NCI-H1417 treated with DMSO at 0.1 percent for 48 hours (cell line): ENCODE measurements around the gene CDH16.

Experiments used
- DNase-seq: peaks from one replicate; lab custom pipeline; 2025; lab: John Stamatoyannopoulos, UW

The CDH16 gene

GRCh38 chr16:66926961-66927436, 8.3 kb upstream of the CDH16 start:
- no peak for DNase-seq

GRCh38 chr16:66926171-66926947, 7.7 kb upstream of the CDH16 start:
- DNase-seq: no peak

DNA sequence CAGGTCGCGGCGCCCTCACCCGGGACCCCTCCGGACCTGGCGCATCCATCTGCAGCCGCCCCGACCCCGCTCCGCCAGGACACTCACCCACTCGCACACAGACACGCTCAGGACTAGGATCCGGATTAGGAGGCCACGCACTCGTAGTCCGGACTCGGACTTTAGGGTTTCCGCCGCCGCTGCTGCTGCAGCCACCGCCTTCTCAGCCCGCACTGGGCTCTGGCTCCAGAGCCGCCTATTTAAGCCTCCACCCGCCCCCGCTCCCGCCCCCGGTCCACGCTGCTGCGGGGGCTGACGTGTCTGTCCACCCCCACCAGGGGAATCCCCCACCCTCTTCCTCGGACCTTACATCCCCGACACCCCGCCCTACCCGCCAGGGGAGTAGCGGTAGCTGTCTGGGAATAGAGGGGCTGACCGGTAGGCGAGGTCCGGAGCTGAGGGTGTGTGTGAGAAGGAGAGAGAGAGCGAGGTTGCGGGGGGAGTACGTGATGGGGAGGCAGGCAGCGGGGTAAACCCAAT, 6.7 kb upstream of the CDH16 start, which contains the start of gene RRAD:
Gene RRAD, minus strand, starts transcription at position 214 of the 519 bp plus-strand sequence. CDS start 356 bp downstream, outside the sequence.
- DNase-seq: no peak

DNA sequence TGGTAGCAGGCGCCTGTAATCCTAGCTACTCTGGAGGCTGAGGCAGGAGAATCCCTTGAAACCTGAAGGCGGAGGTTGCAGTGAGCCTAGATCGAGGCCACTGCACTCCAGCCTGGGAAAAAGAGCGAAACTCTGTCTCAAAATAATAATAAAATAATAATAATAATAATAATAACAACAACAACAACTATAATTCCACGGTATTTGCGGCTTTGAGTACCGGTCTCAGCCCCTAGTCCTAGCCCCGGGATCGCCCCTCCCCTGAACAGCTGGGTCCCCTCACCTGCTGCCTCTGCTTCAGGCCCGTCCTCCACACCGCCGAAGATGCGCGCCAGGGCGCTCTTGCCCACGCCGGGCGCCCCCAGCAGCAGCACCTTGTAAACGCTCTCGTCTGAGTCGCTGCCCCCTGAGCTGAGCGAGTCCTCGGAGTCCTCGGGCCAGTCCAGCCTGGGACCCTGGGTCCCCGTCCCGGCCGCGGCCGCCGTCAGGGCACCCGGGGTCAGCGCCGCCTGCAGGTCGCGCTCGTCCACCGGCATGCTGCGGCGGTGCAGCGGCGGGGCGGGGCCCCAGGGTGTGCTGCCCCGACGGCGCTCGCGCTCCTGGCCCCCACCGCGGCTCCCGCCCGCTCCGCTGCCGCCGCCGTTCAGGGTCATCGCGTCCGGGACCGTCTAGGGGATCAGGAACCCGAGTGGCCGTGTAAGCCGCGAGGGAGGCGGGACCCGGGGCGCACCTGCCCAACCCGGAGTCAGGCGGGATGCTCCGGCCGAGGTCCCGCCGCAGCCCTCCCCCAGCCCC, 6.0 kb upstream of the CDH16 start:
- DNase-seq: no peak

GRCh38 chr16:66923866-66924265, 5.2 kb upstream of the CDH16 start:
- no peak for DNase-seq

DNA sequence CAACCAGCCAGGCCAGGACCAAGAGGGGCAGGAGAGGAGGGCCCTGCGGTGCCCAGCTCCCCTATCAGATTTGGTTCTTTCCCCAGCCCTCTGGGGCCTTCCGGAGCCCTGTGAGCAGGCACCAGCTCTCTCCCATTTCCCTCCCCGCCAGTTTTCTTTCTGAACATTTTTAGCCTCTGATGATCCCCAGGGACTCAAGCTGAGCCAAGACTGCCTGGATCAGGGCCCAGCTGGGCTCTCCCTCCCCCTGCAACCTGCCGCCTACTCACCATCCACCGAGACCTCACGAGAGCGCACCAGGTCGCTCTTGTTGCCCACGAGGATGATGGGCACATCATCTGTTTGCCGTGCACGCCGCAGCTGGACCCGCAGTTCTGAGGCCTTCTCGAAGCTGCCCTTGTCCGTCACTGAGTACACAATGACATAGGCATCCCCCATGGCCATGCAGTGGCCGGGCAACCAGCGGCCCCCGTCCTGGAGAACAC, 4.6 kb upstream of the CDH16 start:
- no peak for DNase-seq

DNA sequence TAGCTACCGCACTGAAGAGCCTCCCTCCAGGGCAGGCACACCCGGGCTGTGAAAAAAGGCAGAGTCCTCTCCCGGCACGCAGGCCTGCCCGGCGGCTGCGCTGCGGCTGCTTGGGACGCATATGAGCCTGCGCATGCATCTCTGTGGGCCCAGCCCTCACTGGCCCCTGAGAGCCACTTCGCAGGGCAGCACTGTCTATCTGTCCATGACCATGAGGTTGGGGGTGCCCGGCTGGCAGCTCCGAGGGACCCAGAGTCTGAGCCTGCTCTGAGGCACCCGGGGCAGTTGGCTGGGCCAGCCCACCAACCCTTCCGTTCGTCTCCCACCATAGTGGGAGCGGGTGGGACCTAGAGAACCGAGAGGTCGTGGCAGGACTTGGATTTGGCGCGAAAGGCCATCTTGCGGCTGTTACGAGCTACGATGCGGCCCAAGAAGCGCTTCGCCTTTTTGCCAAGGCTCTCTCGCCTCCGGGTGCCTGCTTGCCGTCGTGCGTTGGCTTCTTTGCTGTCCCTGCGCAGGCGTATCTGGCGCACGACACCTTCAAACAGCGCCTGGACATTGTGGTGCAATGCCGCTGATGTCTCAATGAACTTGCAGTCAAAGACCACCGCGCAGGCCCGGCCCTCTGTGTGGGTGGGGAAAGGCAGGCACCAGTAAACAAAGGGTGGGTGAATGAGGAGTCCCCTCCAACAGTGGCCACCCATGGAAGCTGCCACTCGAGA, 3.2 kb upstream of the CDH16 start:
- no peak for DNase-seq

DNA sequence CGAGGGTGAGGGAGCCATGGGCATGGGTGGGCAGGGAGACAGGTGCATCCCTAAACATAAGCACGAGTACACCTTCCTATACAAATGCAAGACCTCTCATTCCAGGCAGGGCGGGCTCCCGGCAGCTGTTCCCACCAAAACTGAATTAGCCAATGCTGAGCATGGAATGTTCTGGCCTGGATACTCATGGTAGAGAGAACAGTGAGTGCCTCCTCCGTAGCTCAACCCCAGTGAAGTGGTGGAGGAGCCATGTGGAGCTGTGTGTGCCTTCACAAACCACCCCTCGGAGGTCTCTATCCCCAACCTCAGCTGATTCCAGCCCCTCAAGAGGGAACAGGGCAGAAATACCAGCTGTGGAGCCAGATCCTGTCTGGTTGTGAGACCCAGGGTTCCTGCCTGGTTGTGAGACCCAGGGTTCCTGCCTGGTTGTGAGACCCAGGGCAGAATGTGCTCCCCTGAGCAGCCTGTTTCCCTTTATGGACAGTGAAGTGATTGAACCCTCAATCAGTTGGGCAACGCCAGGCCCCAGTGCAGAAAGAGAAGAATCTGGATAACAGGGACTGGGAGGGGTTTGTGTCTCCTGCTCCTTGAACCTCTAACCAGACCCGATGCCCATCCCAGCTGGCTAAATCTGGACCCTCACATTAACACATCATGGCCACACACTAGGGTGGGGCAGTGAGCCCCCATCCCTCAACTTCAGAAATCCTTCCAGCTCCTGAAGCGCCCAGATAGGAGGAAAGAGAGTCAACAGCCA, 2.4 kb upstream of the CDH16 start:
- no peak for DNase-seq

DNA sequence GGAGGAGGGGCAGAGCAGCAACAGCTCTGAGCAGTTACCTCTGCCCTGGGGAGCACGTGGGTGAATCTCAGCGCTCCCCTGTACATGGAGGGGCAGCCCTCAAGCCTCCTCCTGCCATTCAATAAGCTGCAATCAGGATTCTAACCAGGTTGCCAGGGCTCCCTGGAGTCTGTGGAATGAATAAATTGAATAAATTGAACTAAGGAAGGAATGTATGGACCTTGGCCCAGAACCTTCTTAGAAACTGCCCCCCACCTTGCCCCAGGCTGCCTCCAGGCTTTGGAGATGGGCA, 1.6 kb upstream of the CDH16 start:
- DNase-seq: no peak

DNA sequence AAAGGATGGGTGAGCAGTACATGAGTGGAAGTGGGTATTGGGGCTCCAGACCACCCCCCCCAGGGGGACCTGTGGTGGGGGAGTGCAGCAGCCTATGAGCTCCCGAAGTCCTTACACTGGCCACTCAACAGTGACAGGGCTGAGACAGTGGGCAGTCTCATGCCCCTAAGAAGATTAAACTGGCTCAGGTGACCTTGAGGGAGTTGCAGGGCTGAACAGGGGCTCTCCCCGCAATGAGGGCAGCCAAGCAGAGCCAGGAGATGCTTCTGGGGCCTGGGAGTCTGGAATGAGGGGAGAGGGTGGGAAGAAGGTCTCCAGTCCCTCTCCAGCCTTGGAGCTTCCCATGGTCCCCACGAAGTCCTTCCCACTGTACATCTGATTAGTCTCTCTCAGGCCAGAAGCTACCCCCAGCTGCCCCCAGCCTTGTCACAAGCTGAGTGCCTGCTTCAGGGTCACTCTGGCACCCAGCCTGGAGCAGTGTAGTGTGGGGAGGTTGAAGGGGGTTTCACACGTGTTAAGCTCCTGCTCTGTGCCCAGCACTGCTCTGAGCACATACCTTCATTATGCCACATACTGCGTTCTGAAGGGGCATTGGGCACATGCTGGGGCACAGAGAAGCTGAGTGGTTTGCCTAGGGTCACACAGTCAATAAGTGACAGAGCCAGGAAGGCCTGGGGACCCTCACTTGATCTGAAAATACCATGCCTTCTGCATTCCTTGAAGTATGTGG, 1.0 kb upstream of the CDH16 start:
- DNase-seq: no peak

GRCh38 chr16:66918355-66918754, 330 bp downstream of the CDH16 start:
- no peak for DNase-seq

- DNase-seq: no peak
Observed at GRCh38 chr16:66917741-66918140, 944 bp downstream of the CDH16 start.

DNA sequence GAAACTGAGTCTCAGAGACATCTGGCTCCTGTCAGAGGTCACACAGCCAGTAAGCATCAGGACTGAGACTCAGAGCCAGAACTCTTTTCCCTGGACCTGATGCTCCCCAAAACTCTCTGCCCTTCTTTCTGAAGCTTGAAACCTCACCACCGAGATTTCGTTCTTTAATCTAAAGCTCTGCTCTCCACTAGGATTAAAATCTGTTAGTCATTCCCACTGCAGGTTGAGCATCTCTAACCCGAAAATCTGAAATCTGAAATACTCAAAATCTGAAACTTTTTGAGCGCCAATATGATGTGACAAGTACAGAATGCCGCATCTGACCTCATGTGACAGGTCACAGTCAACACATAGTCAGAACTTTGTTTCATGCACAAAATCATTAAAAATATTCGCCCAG, 2.2 kb downstream of the CDH16 start:
- no peak for DNase-seq

GRCh38 chr16:66915041-66915440, 3.6 kb downstream of the CDH16 start:
- DNase-seq: no peak

GRCh38 chr16:66914541-66914940, 4.1 kb downstream of the CDH16 start:
- DNase-seq: no peak

GRCh38 chr16:66913711-66914110, 5.0 kb downstream of the CDH16 start:
- DNase-seq: no peak

DNA sequence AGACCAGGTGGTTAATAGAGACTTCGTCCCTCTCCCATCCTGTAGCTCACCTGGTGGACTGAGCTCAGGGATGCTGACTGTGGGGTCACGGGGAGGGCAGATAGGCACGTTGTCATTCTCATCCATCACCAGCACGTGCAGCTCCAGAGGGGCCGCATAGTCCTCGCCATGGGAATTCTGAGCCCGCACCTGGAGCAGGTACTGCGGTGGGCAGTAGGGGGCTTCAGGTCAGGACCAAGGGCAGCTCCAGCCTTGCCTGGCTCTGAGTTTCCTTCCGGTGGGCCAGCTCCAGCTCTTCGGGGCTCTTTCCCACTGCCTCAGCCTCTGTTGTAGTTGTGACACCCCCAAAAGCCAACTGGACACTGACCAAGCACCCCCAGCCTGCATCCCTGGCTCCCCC, 5.6 kb downstream of the CDH16 start:
- DNase-seq: no peak

DNA sequence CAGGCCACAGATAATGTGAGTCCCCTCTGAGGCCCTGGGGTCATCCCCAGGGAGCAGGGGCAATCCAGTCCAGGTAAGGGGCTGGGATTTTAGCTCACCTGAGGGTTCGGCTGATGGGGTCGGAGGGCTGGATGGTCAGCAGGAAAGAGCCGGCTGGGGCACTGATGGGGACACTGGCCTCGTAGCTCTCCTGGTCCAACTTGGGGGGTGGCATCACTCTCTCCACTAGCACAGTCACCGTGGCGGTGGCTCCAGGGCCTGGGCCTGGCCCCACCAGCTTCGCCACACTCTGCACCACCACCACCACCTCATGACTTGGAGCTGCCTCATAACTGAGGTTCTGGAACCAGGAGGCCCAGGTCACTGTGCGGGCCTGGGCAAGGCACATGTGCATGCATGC, 6.9 kb downstream of the CDH16 start:
- DNase-seq: no peak

- no peak for DNase-seq
Observed at GRCh38 chr16:66911112-66911511, 7.6 kb downstream of the CDH16 start.

GRCh38 chr16:66910175-66910940, 8.3 kb downstream of the CDH16 start:
- no peak for DNase-seq
